SK-N-SH treated with all-trans-retinoic acid at 6 μM for 48 hours (cell line): ENCODE measurements around the gene EGLN2.

Source experiments
- ARNTL ChIP-seq: fragments of 450-650 bp; formaldehyde crosslinking; IDR thresholded peaks from 2 replicates; pipeline ENCODE4 v1.5.0; 2020; ENCODE audit warnings: low read depth, mild to moderate bottlenecking, moderate library complexity, borderline replicate concordance
- BACH2 ChIP-seq: fragments of 250-450 bp; sonication (Bioruptor Pico); IDR thresholded peaks from 2 replicates; pipeline ENCODE4 v1.9.0; 2021; ENCODE audit warnings: mild to moderate bottlenecking, borderline replicate concordance
- CREB5 ChIP-seq: fragments of 250-450 bp; sonication (Bioruptor Pico); IDR thresholded peaks from 2 replicates; pipeline ENCODE4 v1.5.1; 2020; ENCODE audit warnings: low read depth, mild to moderate bottlenecking, moderate library complexity
- CSRNP3 ChIP-seq: fragments of 250-450 bp; sonication (Bioruptor Pico); IDR thresholded peaks from 2 replicates; pipeline ENCODE4 v1.5.1; 2021; ENCODE audit warnings: mild to moderate bottlenecking, moderate library complexity
- ISL1 ChIP-seq: fragments of 250-450 bp; sonication (Bioruptor Pico); IDR thresholded peaks from 2 replicates; pipeline ENCODE4 v2.1.2; 2022; ENCODE audit warnings: mild to moderate bottlenecking, moderate library complexity
- PATZ1 ChIP-seq: fragments of 250-450 bp; sonication (Bioruptor Pico); IDR thresholded peaks from 2 replicates; pipeline ENCODE4 v1.8.0; 2020; ENCODE audit warnings: mild to moderate bottlenecking, moderate library complexity, borderline replicate concordance
- RARB ChIP-seq: fragments of 250-450 bp; sonication (Bioruptor Pico); IDR thresholded peaks from 2 replicates; pipeline ENCODE4 v1.8.0; 2021; ENCODE audit warnings: mild to moderate bottlenecking, moderate library complexity
- TSHZ2 ChIP-seq: fragments of 250-450 bp; sonication (Bioruptor Pico); IDR thresholded peaks from 2 replicates; pipeline ENCODE4 v1.5.0; 2020; ENCODE audit warnings: mild to moderate bottlenecking, moderate library complexity
- ZNF8 ChIP-seq: fragments of 450-650 bp; formaldehyde crosslinking; IDR thresholded peaks from 2 replicates; pipeline ENCODE4 v1.5.0; 2020; ENCODE audit warnings: mild to moderate bottlenecking, moderate library complexity

- TF ChIP-seq BACH2 (CRISPR knock-in tag), result no peak
- TF ChIP-seq CREB5, result no peak
- TF ChIP-seq TSHZ2 (CRISPR knock-in tag), result no peak
- TF ChIP-seq CSRNP3 (CRISPR knock-in tag), result no peak
- no peak for TF ChIP-seq PATZ1 (CRISPR knock-in tag)
- no peak for TF ChIP-seq ARNTL (CRISPR knock-in tag)
- no peak for TF ChIP-seq ZNF8 (CRISPR knock-in tag)
- TF ChIP-seq RARB (CRISPR knock-in tag), result no peak
- no peak for TF ChIP-seq ISL1
These were observed 7.6 kb upstream of the EGLN2 start for GRCh38 chr19:40791349-40791748.
